ENCODE results near the gene ZFC3H1. TPM values are rescaled to one million over a fixed set of nuclear protein-coding genes. Genes with fewer than 3 reads are reported as not detected.

ZFC3H1 gene
- total and polyA plus RNA-seq, 2 donors (not counting 3 experiments of a cell fraction or from before 2014, with no cell fraction given), result 23.6 to 60.4 TPM

- Histone ChIP-seq H3K27ac (ENCODE audit: insufficient read depth, low read depth, low read length) (no peak overlapping the region), H3K79me2 (ENCODE audit: control insufficient read depth, insufficient read depth, low read length) (no peaks in the 10 kb centered on the region), H3K27me3 (ENCODE audit: control insufficient read depth in 2 of 2, insufficient read depth in 2 of 2, low read length in 2 of 2) (no peaks in the 10 kb centered on the region), H3K9ac (replicated peaks; ENCODE audit: extremely low read depth, insufficient read depth, low read length) (no peak overlapping the region), H3K4me3 (replicated peaks in 1 of 3; ENCODE audit: insufficient read depth in 1 of 3, low read depth in 1 of 3, low read length in 3 of 3) (no peak overlapping the region), H3K36me3 (ENCODE audit: control insufficient read depth in 2 of 2, extremely low read depth in 1 of 2, insufficient read depth in 2 of 2, low read length in 2 of 2) (no peaks in the 10 kb centered on the region), H3K9me1 (replicated peaks; ENCODE audit: control insufficient read depth, extremely low read depth, insufficient read depth, low read length) (no peaks in the 10 kb centered on the region), H2AFZ (ENCODE audit: low read depth, low read length) (no peak overlapping the region), H3K9me3 (replicated peaks; ENCODE audit: control insufficient read depth, insufficient read depth, low read length) (no peaks in the 10 kb centered on the region), H3K4me2 (ENCODE audit: insufficient read depth, low read length) (no peak overlapping the region), H4K20me1 (replicated peaks; ENCODE audit: control insufficient read depth, extremely low read depth, insufficient read depth, low read length) (no peaks in the 10 kb centered on the region), H3K4me1 (ENCODE audit: control insufficient read depth, extremely low read depth, insufficient read depth, low read length) (peaks cover 4% of the 10 kb centered on the region)
- dilution Hi-C loops (cut with MboI; ENCODE audit: extremely low pct_ligation_motif_present, low sequenced_read_pairs) (no loop called here), intact Hi-C loops (cut with micrococcal nuclease) (no loop called here)
- DNase-seq (ENCODE audit: low read depth, low spot score) (no peak), FAIRE-seq (no peak)
- CTCF ChIA-PET, result no interaction called here
- BruUV-seq (replicated peaks), result no TSS peak
- TF ChIP-seq JUN (IDR thresholded peaks at IDR 0.05; ENCODE audit: borderline replicate concordance, insufficient read depth, insufficient read length, low read depth) (no peak), MAX (IDR thresholded peaks at IDR 0.05; ENCODE audit: insufficient read depth, insufficient read length) (no peak), FOS (IDR thresholded peaks at IDR 0.05; ENCODE audit: borderline replicate concordance, insufficient read depth, low read length) (no peak), EZH2 (IDR thresholded peaks at IDR 0.05; ENCODE audit: borderline replicate concordance, low read depth, low read length, severe bottlenecking) (no peak), MYC (IDR thresholded peaks at IDR 0.05; ENCODE audit: low read depth, low read length) (no peak), GATA2 (IDR thresholded peaks at IDR 0.05; ENCODE audit: insufficient read depth, insufficient read length, low read depth, low read length) (no peak), CTCF (IDR thresholded peaks at IDR 0.05; ENCODE audit: extremely low read depth in 1 of 2, insufficient read depth in 1 of 2, low read depth in 1 of 2, low read length in 2 of 2) (no peak), POLR2A (IDR thresholded peaks at IDR 0.05; ENCODE audit: low read depth, low read length) (no peak), POLR2AphosphoS5 (IDR thresholded peaks at IDR 0.05; ENCODE audit: insufficient read depth, low read depth, low read length) (no peak)
- POLR2A ChIA-PET, result no interaction called here
These were observed 28.0 kb upstream of the ZFC3H1 start for GRCh38 chr12:71691504-71692129.
